Measurements from ENCODE around the gene NOS1AP.

Gene NOS1AP

GRCh38 chr1:162178432-162178831 lies 108.9 kb downstream of the NOS1AP start:
- FAIRE-seq (no peak), DNase-seq (ENCODE audit: insufficient read length) (no peak)
- TF ChIP-seq POLR2A (IDR thresholded peaks at IDR 0.05; ENCODE audit: low read depth, low read length) (no peak), POLR2AphosphoS5 (IDR thresholded peaks at IDR 0.05; ENCODE audit: low read depth, low read length) (no peak), TAF1 (IDR thresholded peaks at IDR 0.05; ENCODE audit: borderline replicate concordance, low read depth, low read length) (no peak)

DNA sequence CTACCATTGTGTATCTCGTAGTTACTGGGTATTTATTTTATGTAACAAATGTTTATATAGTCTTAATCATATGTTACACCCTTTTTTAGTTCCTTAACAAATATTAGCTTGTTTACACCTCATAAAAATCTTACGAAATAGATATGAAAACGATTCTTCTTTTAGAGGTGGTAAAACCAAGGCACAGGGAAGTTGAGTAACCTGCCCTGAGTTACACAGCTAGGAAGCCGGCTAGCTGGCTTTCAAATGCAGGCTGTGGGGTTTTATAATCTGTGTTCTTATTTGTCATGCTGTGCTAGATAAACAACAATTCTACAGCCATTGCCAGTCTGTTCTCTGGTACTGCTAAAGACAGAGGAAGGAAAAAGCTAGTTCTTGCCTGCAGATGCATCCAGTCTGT lies 109.6 kb downstream of the NOS1AP start:
- no peak for FAIRE-seq
- TF ChIP-seq POLR2A (IDR thresholded peaks at IDR 0.05; ENCODE audit: low read depth, low read length) (no peak), TAF1 (IDR thresholded peaks at IDR 0.05; ENCODE audit: borderline replicate concordance, low read depth, low read length) (no peak), POLR2AphosphoS5 (IDR thresholded peaks at IDR 0.05; ENCODE audit: low read depth, low read length) (no peak)

DNA sequence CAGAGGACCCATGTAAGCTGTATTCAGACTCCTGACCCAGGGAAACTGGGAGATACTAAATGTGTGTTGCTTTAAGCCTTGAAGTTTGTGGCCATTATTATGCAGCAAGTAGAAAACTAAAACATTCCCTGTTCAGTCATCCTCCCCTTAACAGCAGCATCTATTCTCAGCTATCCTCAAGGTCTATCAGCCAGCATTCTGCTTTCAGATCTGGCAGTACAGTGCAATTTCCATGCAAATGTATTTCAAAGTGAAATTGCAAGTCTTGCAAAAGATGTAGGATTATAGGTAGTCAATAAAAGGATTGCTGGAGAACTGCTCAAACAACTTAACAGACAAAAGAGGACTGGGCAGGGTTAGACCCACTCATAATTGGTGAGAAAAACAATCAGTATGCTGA lies 111.3 kb downstream of the NOS1AP start:
- TF ChIP-seq POLR2A (IDR thresholded peaks at IDR 0.05; ENCODE audit: low read depth, low read length) (no peak), POLR2AphosphoS5 (IDR thresholded peaks at IDR 0.05; ENCODE audit: low read depth, low read length) (no peak), TAF1 (IDR thresholded peaks at IDR 0.05; ENCODE audit: borderline replicate concordance, low read depth, low read length) (no peak)
- no peak for DNase-seq (ENCODE audit: insufficient read length)
- no peak for FAIRE-seq

More for the DNA sequence above, 109.6 kb downstream of the NOS1AP start:
- DNase-seq (ENCODE audit: insufficient read length), result no peak

DNA sequence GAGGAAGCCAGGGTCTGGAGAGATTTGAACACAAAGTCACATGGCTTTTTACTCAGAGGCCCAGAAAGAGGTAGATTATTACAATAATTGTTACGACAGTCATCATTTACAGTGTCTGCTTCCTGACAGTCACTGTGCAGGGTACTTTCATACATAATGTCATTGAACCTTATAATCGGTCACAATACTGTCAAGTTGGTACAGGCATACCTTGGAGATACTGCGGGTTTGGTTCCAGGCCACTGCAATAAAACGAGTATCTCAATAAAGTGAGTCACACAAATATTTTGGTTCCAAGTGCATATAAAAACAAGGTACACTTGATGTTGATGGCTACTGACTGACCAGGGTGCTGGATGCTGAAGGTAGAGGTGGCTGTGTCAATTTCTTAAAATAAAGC lies 112.6 kb downstream of the NOS1AP start:
- no peak for DNase-seq (ENCODE audit: insufficient read length)
- FAIRE-seq, result no peak
- no peak for TF ChIP-seq TAF1 (IDR thresholded peaks at IDR 0.05; ENCODE audit: borderline replicate concordance, low read depth, low read length)
- TF ChIP-seq POLR2AphosphoS5 (IDR thresholded peaks at IDR 0.05; ENCODE audit: low read depth, low read length), result no peak
- TF ChIP-seq POLR2A (IDR thresholded peaks at IDR 0.05; ENCODE audit: low read depth, low read length), result no peak

DNA sequence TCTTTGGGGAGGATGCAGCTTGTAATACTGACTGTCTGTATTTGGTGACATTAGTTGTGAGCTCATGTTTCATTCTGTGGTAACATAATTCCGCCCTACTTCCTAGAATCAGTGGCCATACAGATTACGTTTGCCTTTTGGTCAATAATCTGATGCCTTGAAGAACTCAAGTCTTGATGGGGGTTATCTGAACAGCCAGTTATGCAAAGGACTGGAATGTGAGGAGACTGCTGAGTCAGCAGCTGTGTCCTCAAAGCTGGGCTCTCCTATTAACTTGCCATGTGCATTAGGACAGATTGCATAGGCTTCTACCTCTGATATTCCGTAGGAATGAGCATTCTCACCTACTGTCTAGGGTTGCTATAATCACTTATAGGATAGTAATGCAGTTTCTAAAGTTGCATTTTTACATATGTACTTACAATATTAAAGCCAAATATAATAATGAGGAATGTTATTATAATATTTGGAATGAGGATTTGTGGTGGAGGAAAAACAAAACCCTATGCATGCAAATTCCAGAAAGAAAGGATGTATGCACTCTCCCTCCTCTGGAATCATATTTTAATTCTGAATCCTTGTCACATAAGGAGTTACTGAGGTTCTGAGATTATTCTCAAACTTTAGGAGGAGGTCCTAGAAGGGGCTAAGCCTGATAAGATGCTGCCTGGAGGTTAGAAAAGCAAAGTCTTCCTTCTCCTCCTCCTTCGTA lies 116.0 kb downstream of the NOS1AP start:
- FAIRE-seq, result no peak
- TF ChIP-seq TAF1 (IDR thresholded peaks at IDR 0.05; ENCODE audit: borderline replicate concordance, low read depth, low read length) (no peak), POLR2A (IDR thresholded peaks at IDR 0.05; ENCODE audit: low read depth, low read length) (no peak), POLR2AphosphoS5 (IDR thresholded peaks at IDR 0.05; ENCODE audit: low read depth, low read length) (no peak)
- no peak for DNase-seq (ENCODE audit: insufficient read length)

- no peak for TF ChIP-seq TAF1 (IDR thresholded peaks at IDR 0.05; ENCODE audit: borderline replicate concordance, low read depth, low read length)
- no peak for TF ChIP-seq POLR2AphosphoS5 (IDR thresholded peaks at IDR 0.05; ENCODE audit: low read depth, low read length)
- no peak for TF ChIP-seq POLR2A (IDR thresholded peaks at IDR 0.05; ENCODE audit: low read depth, low read length)
- FAIRE-seq, result no peak
- no peak for DNase-seq (ENCODE audit: insufficient read length)
Measured at GRCh38 chr1:162186026-162186374, 116.5 kb downstream of the NOS1AP start.

DNA sequence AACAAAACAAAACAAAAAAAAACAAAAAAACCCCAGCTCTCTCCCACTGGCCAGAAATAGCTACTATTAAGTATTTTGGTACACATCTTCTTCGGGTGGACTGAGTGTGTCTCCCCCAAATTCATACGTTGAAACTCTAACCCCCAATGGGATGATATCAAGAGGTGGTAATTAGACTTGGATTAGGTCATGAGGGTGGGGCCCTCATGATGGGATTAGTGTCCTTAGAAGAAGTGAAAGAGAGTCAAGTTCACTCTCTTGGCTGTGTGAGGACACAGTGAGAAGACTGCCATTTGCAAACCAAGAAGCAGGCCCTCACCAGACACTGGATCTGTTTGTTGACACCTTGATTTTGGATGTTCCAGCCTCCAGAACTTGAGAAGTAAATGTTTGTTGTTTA lies 116.9 kb downstream of the NOS1AP start:
- FAIRE-seq, result no peak
- DNase-seq (ENCODE audit: insufficient read length), result no peak
- TF ChIP-seq POLR2AphosphoS5 (IDR thresholded peaks at IDR 0.05; ENCODE audit: low read depth, low read length), result no peak
- no peak for TF ChIP-seq POLR2A (IDR thresholded peaks at IDR 0.05; ENCODE audit: low read depth, low read length)
- TF ChIP-seq TAF1 (IDR thresholded peaks at IDR 0.05; ENCODE audit: borderline replicate concordance, low read depth, low read length), result no peak

DNA sequence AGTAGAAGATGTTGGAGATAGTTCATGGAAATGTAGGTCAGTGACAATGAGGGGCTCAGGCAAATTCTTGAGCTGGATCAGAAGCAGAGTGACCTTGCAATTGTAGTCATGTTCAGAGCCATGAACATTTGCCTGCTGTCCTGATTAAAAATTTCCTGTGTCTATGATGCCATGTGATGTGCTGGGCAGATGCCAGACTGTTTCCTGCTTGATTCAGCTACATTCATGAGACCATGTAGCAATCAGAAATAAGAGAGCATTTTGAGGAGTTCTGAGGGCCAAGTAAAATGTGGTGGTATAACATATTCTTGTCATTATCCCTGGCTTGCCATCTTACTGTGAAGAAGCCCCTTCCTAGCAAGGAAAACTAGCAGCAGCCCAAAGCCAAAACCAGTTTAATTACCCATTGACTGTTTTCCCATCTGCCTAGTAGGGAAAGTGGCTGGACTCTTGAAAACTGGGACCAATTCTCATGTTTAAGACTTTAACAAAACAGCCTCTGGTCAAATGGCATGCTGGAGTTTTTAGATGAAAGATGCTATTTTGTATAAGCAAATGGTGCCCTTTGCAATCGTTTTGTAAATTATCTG lies 118.3 kb downstream of the NOS1AP start:
- DNase-seq (ENCODE audit: insufficient read length), result no peak
- TF ChIP-seq POLR2A (IDR thresholded peaks at IDR 0.05; ENCODE audit: low read depth, low read length) (no peak), POLR2AphosphoS5 (IDR thresholded peaks at IDR 0.05; ENCODE audit: low read depth, low read length) (no peak), TAF1 (IDR thresholded peaks at IDR 0.05; ENCODE audit: borderline replicate concordance, low read depth, low read length) (no peak)
- no peak for FAIRE-seq

DNA sequence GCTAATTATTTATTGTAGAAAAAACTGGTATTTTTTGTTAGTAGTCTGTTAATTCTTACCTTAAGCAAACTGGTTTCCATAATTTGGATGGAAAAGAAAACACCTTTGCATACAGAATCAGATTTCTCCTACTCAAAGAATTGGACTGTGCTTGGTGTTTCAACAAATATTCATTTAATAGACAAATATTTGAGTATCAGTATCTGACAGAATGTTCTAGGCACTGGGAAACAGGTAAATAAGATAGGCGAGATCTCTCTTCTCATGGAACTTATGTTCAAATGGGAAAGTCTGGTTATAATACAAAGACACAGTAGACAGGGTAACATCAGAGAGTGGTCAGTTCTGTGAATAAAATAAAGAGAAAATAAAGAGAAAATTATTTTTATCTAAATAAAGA lies 119.9 kb downstream of the NOS1AP start:
- DNase-seq (ENCODE audit: insufficient read length), result no peak
- TF ChIP-seq TAF1 (IDR thresholded peaks at IDR 0.05; ENCODE audit: borderline replicate concordance, low read depth, low read length) (no peak), POLR2A (IDR thresholded peaks at IDR 0.05; ENCODE audit: low read depth, low read length) (no peak), POLR2AphosphoS5 (IDR thresholded peaks at IDR 0.05; ENCODE audit: low read depth, low read length) (no peak)
- no peak for FAIRE-seq

- DNase-seq (ENCODE audit: insufficient read length) (no peak), FAIRE-seq (no peak)
- no peak for TF ChIP-seq POLR2AphosphoS5 (IDR thresholded peaks at IDR 0.05; ENCODE audit: low read depth, low read length)
- TF ChIP-seq TAF1 (IDR thresholded peaks at IDR 0.05; ENCODE audit: borderline replicate concordance, low read depth, low read length), result no peak
- TF ChIP-seq POLR2A (IDR thresholded peaks at IDR 0.05; ENCODE audit: low read depth, low read length), result no peak
Measured at GRCh38 chr1:162191396-162192305, 122.2 kb downstream of the NOS1AP start.

DNA sequence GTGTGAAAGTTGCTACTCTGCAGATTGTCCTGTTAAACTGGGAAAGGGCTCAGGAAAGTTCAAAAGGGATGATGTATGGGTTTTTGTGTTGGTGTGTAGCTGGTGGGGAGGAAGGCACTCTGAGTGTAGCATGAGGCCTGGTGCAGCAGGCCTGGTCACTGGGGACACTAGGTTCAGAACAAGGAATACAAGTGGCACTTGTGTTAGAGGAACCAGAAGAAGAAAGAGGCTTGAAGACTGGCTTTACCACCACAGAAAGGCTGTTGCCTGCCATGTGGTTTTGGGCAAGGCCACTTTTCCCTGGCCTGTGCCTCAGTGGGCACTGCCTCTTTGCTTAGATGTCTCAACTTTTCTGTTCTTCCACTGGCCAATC lies 122.8 kb downstream of the NOS1AP start:
- TF ChIP-seq TAF1 (IDR thresholded peaks at IDR 0.05; ENCODE audit: borderline replicate concordance, low read depth, low read length) (no peak), POLR2A (IDR thresholded peaks at IDR 0.05; ENCODE audit: low read depth, low read length) (no peak), POLR2AphosphoS5 (IDR thresholded peaks at IDR 0.05; ENCODE audit: low read depth, low read length) (no peak)
- DNase-seq (ENCODE audit: insufficient read length) (no peak), FAIRE-seq (no peak)
